HG02885 (cell line): ENCODE data around the gene S100B.

ENCODE experiments used
- ATAC-seq: cut with Tn5 transposase; IDR thresholded peaks from one replicate; pipeline ENCODE4 v1.9.1; 2021; ENCODE audit warnings: mild to moderate bottlenecking; ENCODE audit not compliant: unreplicated experiment, poor library complexity

The S100B gene

DNA sequence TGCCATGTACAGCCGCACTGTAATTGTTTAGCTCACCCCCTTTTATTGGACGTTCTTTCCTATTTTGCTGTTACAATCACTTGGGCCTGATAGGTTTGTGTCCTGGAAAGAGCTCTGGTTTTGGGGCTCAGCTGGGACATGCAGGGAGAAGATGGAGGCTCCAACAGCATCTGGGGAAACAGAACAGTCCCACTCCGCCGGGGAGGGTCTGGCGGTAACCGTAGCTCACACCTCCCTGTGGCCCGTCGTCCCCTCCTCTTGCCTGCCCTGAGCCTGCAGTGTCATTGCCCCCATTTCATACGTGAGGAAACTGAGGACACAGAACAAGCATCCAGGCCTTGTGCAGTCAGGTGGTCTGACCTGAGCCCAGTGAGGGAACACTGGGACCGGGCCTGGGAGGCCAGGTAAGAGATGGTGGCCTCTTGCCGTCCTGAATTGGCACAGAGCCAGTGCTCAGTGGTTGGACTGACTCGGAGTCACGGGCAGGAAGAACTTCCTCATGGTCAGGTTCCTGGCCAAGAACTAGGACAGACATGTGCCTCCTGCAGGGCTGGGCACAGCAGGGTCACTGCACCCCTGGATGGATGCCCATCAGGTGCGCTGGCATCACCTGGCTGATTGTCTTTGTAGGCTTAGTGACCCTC lies 41.8 kb downstream of the S100B start:
- ATAC-seq: no peak

GRCh38 chr21:46562472-46562871 lies 42.4 kb downstream of the S100B start:
- no peak for ATAC-seq

GRCh38 chr21:46561445-46562090 lies 43.3 kb downstream of the S100B start:
- ATAC-seq: no peak

DNA sequence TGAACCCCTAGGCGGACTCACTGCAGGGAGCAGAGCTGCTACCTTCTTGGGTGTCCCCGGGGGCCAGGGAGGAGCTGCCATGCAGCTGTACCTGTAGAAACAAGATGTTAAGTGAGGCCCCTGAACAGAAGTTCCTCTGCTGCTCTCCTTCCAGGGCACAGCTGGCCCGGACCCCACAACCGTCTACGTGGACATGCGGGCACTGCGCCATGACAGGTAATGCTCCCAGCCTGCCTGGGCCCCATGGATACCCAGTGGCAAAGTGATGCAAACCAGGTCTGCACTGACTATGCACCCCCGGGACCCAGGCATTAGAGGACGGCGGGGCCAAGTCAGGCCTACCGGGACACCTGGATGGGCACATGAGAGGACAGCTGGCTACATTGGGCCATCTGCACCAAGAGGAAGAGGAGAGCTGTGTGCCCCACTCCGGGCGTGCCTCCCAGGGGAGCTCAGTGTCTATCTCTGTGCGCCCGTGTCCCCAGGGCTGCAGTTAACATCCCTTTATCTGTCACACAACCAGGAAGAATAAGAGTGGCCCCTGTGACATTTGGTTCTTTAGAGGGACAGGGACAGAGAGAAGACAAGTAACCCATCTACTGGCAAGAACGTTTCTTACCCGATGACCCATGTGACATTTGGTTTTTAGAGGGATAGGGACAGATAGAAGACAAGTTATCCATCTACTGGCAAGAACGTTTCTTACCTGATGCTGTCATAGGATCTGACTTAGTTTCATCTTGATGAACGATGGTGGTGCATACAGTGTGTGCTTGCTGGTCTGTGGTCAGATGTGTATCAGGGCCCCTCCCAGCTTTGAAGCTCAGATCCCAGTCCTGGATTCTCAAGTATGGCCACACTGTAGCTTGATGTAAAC lies 44.1 kb downstream of the S100B start:
- ATAC-seq: no peak

DNA sequence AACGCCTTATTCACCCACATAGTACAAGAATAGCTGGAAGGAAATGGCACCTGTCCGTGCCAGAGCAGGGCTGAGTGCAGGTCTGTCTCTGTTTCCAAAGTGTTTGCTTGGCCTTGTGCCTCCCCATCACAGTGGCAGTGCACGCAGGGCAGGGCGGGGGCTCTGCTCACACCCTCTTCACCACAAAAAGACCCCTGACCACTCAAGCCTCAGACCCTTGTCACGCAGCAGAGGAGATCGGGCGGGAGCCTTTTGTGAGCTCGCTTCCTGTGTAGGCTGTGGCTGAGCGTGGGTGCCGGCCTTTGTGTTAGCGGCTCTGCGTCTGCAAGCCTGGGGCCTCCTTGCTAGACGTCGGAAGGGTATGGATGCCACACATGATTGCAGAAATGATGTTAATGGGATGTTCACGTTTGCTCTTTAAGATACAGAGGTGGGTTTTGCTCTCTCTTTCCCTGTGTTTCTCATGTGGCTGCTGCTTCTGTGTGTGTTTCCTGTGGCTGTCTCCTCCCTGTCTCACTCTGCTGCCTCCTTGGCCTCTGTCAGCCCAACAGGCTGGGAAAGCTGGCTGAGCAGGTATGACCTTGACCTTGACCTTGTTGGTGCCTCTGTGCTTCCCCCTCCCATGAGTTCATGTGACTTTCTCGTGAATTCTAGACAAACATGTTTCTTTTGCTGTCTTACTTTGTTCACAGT lies 45.4 kb downstream of the S100B start:
- ATAC-seq: peak; percentile 78

DNA sequence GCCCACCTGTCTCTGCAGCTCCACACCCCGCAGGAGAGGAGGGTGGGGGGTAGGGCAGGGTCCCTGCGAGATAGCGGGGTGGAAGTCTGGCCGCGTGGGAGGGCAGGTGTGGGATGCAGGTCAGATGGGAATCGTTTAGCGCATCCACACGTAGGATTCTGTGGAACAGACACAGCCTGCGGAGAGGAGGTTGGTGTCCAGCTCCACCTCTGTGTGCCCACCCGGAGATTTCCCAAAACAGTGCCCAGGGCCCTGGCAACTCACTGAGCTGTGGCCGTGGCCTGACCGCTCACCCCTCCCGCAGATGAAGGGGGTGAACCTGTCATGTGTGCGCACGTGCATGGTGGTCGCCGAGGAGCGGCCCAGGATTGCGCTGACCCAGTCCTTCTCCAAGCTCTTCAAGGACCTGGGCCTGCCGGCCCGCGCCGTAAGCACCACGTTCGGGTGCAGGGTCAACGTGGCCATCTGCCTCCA lies 46.9 kb downstream of the S100B start:
- no peak for ATAC-seq

- no peak for ATAC-seq
Measured at GRCh38 chr21:46557469-46557868, 47.4 kb downstream of the S100B start.

DNA sequence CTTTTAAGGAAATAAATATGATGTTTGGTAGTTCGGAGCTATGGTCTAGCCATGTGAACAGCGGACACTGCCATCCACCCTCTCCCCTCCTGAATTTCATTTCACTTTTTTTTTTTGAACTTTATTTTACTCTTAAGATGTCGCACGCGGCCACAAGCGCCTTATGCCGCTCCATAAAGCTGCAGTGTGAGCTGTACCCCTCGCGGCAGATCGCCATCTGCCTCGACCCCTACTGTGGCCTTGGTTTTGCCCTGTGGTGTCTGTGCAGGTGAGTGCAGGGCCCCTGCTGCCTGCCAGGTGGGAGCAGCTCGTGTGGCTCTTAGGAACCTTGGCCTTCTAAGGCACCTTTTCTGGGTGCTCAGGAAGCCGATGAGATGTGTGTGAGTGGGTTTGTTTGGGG lies 48.1 kb downstream of the S100B start:
- ATAC-seq: no peak

DNA sequence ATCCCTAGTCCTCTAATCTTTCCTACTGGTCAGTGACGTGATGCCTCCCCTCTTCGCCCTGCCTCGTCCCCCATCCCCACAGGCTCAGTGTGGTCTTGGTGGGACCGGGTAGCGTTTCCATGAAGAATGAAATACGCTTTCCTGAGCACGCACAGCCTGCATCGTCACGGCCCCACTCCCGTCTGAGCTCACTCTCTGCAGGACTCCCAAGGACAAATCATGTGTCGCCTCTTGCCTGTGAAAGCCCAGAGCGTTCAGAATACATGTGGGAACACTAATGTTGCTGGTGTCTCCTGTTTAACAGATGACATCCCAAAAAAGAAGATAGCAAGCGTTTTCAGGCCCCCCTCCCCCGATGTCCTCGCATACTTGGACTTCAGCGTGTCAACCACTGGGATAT lies 49.2 kb downstream of the S100B start:
- no peak for ATAC-seq

DNA sequence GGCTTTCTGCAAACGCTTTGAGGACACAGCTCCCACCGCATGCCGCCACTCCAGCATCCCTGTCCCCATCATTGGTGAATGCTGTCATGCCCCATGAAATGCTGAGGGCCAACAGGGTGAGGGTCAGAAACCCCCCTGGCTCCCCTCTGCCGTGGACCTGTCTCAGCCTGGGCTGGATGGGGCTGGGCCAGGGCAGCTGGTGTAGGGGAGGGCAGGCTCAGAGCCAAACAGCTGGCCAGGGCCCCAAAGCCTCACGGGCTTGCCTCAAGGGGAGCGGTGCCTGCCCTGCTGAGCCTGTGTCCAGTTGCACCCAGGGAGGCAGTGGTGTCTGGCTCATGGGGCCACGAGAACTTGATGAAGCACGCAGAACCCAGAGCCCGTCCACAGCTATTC lies 49.7 kb downstream of the S100B start:
- no peak for ATAC-seq

DNA sequence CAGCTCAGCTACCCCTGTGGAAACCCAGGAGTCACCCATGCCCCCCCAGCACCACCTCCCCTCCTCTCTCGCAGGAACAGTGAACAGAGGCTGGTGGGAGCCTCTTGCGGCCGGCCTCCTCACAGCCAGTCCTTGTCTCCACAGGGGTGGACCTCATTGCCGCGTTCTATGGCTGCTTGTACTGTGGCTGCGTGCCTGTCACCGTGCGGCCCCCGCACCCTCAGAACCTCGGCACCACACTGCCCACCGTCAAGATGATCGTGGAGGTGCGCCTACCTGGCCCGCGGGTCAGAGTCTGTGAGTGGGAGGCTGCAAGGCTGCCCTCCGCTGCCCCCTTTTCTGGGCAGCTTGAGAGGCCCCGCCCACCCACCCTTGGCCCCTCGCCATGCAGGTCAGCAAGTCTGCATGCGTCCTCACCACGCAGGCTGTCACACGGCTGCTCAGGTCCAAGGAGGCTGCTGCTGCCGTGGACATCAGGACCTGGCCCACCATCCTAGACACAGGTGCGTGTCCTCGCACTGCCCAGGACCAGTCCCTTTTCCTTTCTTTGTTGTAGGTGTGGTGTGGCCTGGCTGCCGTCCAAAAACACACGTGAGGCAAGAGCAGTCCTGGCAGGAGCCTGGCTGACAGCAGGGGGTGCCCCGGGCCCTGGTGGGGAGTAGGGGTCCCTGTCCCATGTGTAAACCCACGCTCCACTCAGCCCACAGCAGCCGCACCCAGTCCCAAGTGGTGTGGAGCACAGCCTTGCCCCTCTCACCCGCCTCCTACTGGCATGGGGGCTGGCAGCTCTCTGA lies 50.3 kb downstream of the S100B start:
- no peak for ATAC-seq

DNA sequence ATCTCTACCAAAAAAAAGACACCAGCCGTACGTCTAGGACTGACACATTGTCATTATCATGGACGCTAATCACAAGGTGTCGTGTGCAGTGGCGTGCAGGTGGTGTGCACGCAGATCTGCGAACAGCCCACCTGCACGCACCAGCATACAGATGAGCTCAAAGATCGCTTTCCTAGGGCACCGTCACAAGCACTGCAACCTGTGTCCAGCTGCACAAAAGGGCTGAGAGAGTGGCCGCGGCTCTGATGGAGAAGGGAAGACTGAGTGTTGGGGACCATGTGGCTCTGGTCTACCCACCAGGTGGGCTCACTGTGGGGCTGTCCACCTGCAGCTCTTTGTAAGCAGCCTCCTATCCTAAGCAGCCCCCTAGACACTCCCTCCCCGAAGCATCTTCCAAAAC lies 50.9 kb downstream of the S100B start:
- no peak for ATAC-seq

- no peak for ATAC-seq
Measured at GRCh38 chr21:46552865-46553379, 52.0 kb downstream of the S100B start.

- no peak for ATAC-seq
Measured at GRCh38 chr21:46552274-46552673, 52.6 kb downstream of the S100B start.

GRCh38 chr21:46551636-46552241 lies 53.1 kb downstream of the S100B start:
- ATAC-seq: no peak

- ATAC-seq: no peak
Measured at GRCh38 chr21:46550116-46550941, 54.6 kb downstream of the S100B start.

DNA sequence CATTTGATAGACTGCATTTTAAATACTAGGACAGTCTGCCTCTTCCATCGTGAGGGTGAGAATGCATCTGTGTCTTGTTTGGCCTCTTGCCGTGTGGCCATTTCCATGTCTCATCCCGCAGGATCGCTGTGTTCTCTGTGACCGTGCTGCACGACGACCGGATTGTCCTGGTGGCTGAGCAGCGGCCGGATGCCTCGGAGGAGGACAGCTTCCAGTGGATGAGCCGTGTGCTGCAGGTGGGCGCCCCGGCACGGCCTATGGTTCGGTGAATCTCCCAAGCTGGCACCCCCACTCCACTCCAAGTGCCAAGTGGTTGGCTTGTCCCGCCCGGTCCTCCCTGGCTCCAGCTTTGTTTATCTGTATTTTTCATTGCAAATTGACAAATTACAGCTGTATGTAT lies 55.2 kb downstream of the S100B start:
- ATAC-seq: no peak
